IMR-90 (cell line): ENCODE measurements around the gene ZBP1. TPM values are rescaled to one million over a fixed set of nuclear protein-coding genes. Genes with fewer than 3 reads are reported as not detected.

Experiments
- ATAC-seq: fragments of 200-7000 bp; cut with Tn5 transposase; 2 replicates; pipeline ENCODE4 v1.9.1; 2020; ENCODE audit warnings: low read depth, mild to moderate bottlenecking, moderate library complexity
- BruUV-seq: library from RNA; stranded (reverse); fragments of 400-500 nt; replicated peaks from 2 replicates; lab custom pipeline; 2021; lab: Mats Ljungman, UMichigan
- CTCF ChIA-PET: fragments of 300-600 bp; formaldehyde crosslinking; extraction: SDS; loops from one replicate; lab custom pipeline; 2021; ENCODE audit warnings: antibody characterized with exemption; lab: Yijun Ruan, JAX
- POLR2A ChIA-PET: fragments of 300-600 bp; sonication (Branson Sonifier 250); formaldehyde crosslinking; loops from one replicate; lab custom pipeline; 2022; ENCODE audit warnings: antibody characterized with exemption; ENCODE audit not compliant: unreplicated experiment; lab: Charles Lee
- DNase-seq: peaks from one replicate; pipeline ENCODE4 v3.0.0; 2013
- H2AFZ ChIP-seq: replicated peaks from 2 replicates; pipeline ENCODE3; 2013; ENCODE audit warnings: low read length, mild to moderate bottlenecking; ENCODE audit not compliant: poor library complexity
- H2AK5ac ChIP-seq: 2 replicates; pipeline ENCODE4 v1.6.1; 2013; ENCODE audit warnings: low read depth, low read length, inconsistent platforms
- H2AK9ac ChIP-seq: replicated peaks from 2 replicates; pipeline ENCODE3; 2013; ENCODE audit warnings: mild to moderate bottlenecking, low read depth, low read length, moderate library complexity; ENCODE audit not compliant: poor library complexity
- H2BK120ac ChIP-seq: 2 replicates; pipeline ENCODE4 v1.6.1; 2013; ENCODE audit warnings: low read depth, low read length, inconsistent platforms
- H2BK15ac ChIP-seq: 3 replicates; pipeline ENCODE4 v1.6.1; 2013; ENCODE audit warnings: low read depth, low read length, inconsistent platforms
- H2BK20ac ChIP-seq: 2 replicates; pipeline ENCODE4 v1.6.1; 2013; ENCODE audit warnings: low read depth, mild to moderate bottlenecking, inconsistent platforms, low read length, moderate library complexity
- H2BK5ac ChIP-seq: 2 replicates; pipeline ENCODE4 v1.6.1; 2013; ENCODE audit warnings: mild to moderate bottlenecking, low read depth, low read length, inconsistent platforms; ENCODE audit not compliant: poor library complexity, severe bottlenecking
- H3K14ac ChIP-seq: replicated peaks from 2 replicates; pipeline ENCODE4 v1.6.1; 2013; ENCODE audit warnings: low read depth, low read length, inconsistent platforms
- H3K18ac ChIP-seq: 2 replicates; pipeline ENCODE4 v1.6.1; 2013; ENCODE audit warnings: low read depth, low read length, control low read depth
- H3K23ac ChIP-seq: 2 replicates; pipeline ENCODE4 v1.6.1; 2013; ENCODE audit warnings: low read depth, low read length, inconsistent platforms
- H3K27ac ChIP-seq: 2 replicates; pipeline ENCODE4 v1.5.1; 2013; ENCODE audit warnings: mild to moderate bottlenecking, control low read depth, low read length; ENCODE audit not compliant: insufficient read depth
- H3K27me3 ChIP-seq: 2 replicates; pipeline ENCODE4 v1.6.1; 2013; ENCODE audit warnings: low read length; ENCODE audit not compliant: control insufficient read depth, insufficient read depth
- H3K36me3 ChIP-seq: 2 replicates; pipeline ENCODE4 v1.6.1; 2013; ENCODE audit warnings: low read length, mixed read lengths; ENCODE audit not compliant: control insufficient read depth, insufficient read depth
- H3K4ac ChIP-seq: 2 replicates; pipeline ENCODE4 v1.6.1; 2013; ENCODE audit warnings: low read depth, low read length, inconsistent platforms
- H3K4me1 ChIP-seq: 2 replicates; pipeline ENCODE4 v1.6.1; 2013; ENCODE audit warnings: low read length, mixed read lengths; ENCODE audit not compliant: control insufficient read depth, insufficient read depth
- H3K4me2 ChIP-seq: 2 replicates; pipeline ENCODE4 v1.6.1; 2013; ENCODE audit warnings: low read depth, mild to moderate bottlenecking, control low read depth, low read length, moderate library complexity
- H3K4me3 ChIP-seq: 2 replicates; pipeline ENCODE4 v1.5.1; 2013; ENCODE audit warnings: low read depth, mild to moderate bottlenecking, control low read depth, low read length, moderate library complexity; ENCODE audit not compliant: insufficient read depth
- H3K56ac ChIP-seq: 2 replicates; pipeline ENCODE4 v1.6.1; 2013; ENCODE audit warnings: low read length, inconsistent platforms; ENCODE audit not compliant: insufficient read depth; ENCODE audit errors: extremely low read depth
- H3K79me1 ChIP-seq, 2 experiments: 2 replicates each; pipeline ENCODE4 v1.6.1; 2013; ENCODE audit warnings: low read length in 2 of 2, inconsistent platforms in 1 of 2, low read depth in 1 of 2
- H3K9ac ChIP-seq: 2 replicates; pipeline ENCODE4 v1.6.1; 2013; ENCODE audit warnings: low read depth, low read length, control low read depth
- H3K9me1 ChIP-seq: 2 replicates; pipeline ENCODE4 v1.6.1; 2013; ENCODE audit warnings: low read length, inconsistent platforms; ENCODE audit not compliant: insufficient read depth
- H3K9me3 ChIP-seq: 2 replicates; pipeline ENCODE4 v1.6.1; 2013; ENCODE audit warnings: low read length; ENCODE audit not compliant: control insufficient read depth, insufficient read depth
- H4K20me1 ChIP-seq: 2 replicates; pipeline ENCODE4 v1.6.1; 2013; ENCODE audit warnings: low read length, inconsistent platforms; ENCODE audit not compliant: insufficient read depth
- H4K5ac ChIP-seq: 2 replicates; pipeline ENCODE4 v1.6.1; 2013; ENCODE audit warnings: mild to moderate bottlenecking, low read depth, low read length, control low read depth
- H4K8ac ChIP-seq, 2 experiments: 2 replicates each; pipeline ENCODE4 v1.6.1; 2013; ENCODE audit warnings: low read depth in 2 of 2, low read length in 2 of 2, control low read depth in 1 of 2, inconsistent platforms in 1 of 2
- H4K91ac ChIP-seq: 2 replicates; pipeline ENCODE4 v1.6.1; 2013; ENCODE audit warnings: low read depth, low read length, inconsistent platforms; ENCODE audit not compliant: insufficient read depth
- BHLHE40 ChIP-seq: fragments of 150-350 bp; IDR thresholded peaks from 2 replicates; pipeline ENCODE4 v1.6.1; 2016; ENCODE audit warnings: mild to moderate bottlenecking, low read depth, low read length
- CEBPB ChIP-seq: IDR thresholded peaks from 2 replicates; pipeline ENCODE4 v1.6.1; 2012; ENCODE audit warnings: low read depth, low read length, improper control_type of control experiment
- CHD1 ChIP-seq: IDR thresholded peaks from 2 replicates; pipeline ENCODE4 v1.6.1; 2012; ENCODE audit warnings: low read depth, low read length, improper control_type of control experiment
- FOS ChIP-seq: fragments of 150-350 bp; IDR thresholded peaks from 2 replicates; pipeline ENCODE4 v1.6.1; 2016; ENCODE audit warnings: low read depth, low read length
- MAFK ChIP-seq: IDR thresholded peaks from 2 replicates; pipeline ENCODE4 v1.6.1; 2012; ENCODE audit warnings: low read depth, low read length, improper control_type of control experiment
- MAZ ChIP-seq: IDR thresholded peaks from 2 replicates; pipeline ENCODE4 v1.6.1; 2012; ENCODE audit warnings: low read depth, mild to moderate bottlenecking, low read length, improper control_type of control experiment, moderate library complexity, borderline replicate concordance
- MXI1 ChIP-seq: IDR thresholded peaks from 2 replicates; pipeline ENCODE4 v1.6.1; 2012; ENCODE audit warnings: low read depth, mild to moderate bottlenecking, low read length, moderate library complexity, borderline replicate concordance
- RAD21 ChIP-seq: IDR thresholded peaks from 2 replicates; pipeline ENCODE4 v1.6.1; 2012; ENCODE audit warnings: low read length, improper control_type of control experiment
- RFX5 ChIP-seq: IDR thresholded peaks from 2 replicates; pipeline ENCODE4 v1.8.0; 2012; ENCODE audit warnings: low read depth, mild to moderate bottlenecking, low read length, moderate library complexity
- SMC3 ChIP-seq: fragments of 150-350 bp; IDR thresholded peaks from 2 replicates; pipeline ENCODE4 v1.6.1; 2016; ENCODE audit warnings: low read depth, mild to moderate bottlenecking, antibody characterized with exemption, low read length, moderate library complexity
- WGBS, 2 experiments: methylation state at CpG; one replicate each; pipeline versions ENCODE4 v1.1.5 to v1.1.7; 2013; ENCODE audit warnings: missing lambda C conversion rate in 2 of 2; ENCODE audit not compliant: insufficient read length in 1 of 2; ENCODE audit errors: extremely low coverage in 2 of 2; 5-methylcytosine and 5-hydroxymethylcytosine counted together
- dilution Hi-C: fragments of 300-500 bp; cut with HindIII; formaldehyde crosslinking; loops from one replicate; pipeline ENCODE4 v1.14.3; 2018; ENCODE audit warnings: low sequenced_read_pairs; ENCODE audit not compliant: unreplicated experiment
- in situ Hi-C: fragments of 300-500 bp; cut with MboI; formaldehyde crosslinking; loops from 3 replicates; pipeline ENCODE4 v1.14.3; 2019; ENCODE audit warnings: low sequenced_read_pairs, inconsistent platforms, mixed read lengths
- intact Hi-C: fragments of 100-400 bp; cut with micrococcal nuclease; formaldehyde crosslinking; loops from 2 replicates; pipeline ENCODE4 v1.10.0; 2022
- polyA plus RNA-seq, 3 experiments: library from polyadenylated mRNA; depleted of rRNA; stranded (reverse); fragments of >200 nt; gene quantifications; 2 replicates each; pipeline ENCODE4 v1.2.3, GENCODE V29; 2012; ENCODE audit warnings: low replicate concordance in 1 of 3
- total RNA-seq: library from RNA; depleted of rRNA; stranded (reverse); fragments of >200 nt; gene quantifications from 2 replicates; pipeline ENCODE4 v1.2.3, GENCODE V29; 2012
- TF ChIP-seq, protein P1 (sequence below): conservative IDR thresholded peaks from 2 replicates; pipeline ENCODE4 v1.5.1; 2012; ENCODE audit warnings: mild to moderate bottlenecking, low read depth, low read length, improper control_type of control experiment

Gene ZBP1
- total and polyA plus RNA-seq, 2 of the 4 experiments (the other 2 are of a cell fraction): not detected

DNA sequence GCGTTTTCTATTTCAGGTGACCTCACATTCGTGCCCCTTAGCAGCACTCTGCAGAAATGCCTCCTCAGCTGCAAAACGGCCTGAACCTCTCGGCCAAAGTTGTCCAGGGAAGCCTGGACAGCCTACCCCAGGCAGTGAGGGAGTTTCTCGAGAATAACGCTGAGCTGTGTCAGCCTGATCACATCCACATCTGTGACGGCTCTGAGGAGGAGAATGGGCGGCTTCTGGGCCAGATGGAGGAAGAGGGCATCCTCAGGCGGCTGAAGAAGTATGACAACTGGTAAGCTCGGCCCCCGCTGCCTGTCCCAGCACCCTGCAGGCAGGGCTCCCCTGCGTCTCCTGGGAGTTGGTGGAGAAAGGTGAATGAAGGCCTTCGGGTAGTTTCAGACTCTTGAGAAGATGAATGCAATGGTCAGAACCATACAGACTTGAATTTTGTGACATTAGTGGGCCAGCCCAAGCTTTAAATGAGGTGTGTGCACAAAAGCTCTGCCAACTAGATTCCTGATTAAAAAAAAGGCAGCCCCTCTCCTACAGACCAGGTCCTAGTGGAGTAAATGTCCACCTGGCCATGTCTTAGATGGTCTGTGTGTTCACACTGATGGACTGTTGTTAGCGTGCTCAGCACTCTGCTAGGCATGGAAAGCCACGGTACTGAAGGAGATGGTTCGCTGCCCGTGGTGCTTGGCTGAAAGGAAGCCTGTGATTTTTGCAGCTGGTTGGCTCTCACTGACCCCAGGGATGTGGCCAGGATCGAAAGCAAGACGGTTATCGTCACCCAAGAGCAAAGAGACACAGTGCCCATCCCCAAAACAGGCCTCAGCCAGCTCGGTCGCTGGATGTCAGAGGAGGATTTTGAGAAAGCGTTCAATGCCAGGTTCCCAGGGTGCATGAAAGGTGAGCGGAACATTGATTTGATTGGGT, 58.6 kb downstream of the ZBP1 start (continued):
- TF ChIP-seq MAZ: no peak

DNA sequence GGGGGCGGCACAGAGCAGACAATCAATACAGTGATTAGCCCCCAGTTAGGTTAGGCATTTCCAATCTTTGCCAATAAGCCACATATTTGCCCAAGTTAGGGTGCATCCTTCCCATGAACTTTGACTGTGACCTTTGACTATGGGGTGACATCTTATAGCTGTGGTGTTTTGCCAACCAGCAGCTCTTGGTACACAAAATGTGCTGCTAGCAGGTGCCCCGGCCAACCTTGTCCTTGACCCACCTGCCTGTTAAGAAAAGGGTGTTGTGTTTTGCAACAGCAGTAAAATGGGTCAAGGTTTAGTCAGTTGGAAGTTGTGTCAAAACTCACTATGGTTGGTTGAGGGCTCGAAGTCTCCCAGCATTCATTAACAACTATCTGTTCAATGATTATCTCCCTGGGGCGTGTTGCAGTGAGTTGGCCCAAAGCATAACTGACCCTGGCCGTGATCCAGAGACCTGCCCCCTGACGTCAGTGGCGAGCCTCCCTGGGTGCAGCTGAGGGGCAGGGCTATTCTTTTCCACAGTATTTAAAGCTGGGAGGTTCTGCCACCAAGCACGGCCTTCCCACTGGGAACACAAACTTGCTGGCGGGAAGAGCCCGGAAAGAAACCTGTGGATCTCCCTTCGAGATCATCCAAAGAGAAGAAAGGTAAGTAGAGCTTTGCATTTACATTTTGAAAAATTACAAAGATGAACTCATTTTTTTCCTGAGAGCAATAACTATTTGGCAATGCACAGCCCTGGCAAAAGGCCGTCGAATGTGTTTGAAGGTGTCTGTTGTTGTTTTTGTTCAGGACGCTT, 59.5 kb downstream of the ZBP1 start, which contains the start of gene PCK1:
TSS of gene PCK1 (plus strand) at position 557 of the 802 bp plus-strand sequence. CDS start 302 bp downstream, outside the sequence.
- H3K79me1 ChIP-seq: no peaks in the 10 kb centered on the region
- peak within 1 kb of the TSS; percentile 34 for H2AK9ac ChIP-seq
- no peak within 1 kb of the TSS for H3K9ac ChIP-seq
- POLR2A ChIA-PET: no interaction called here
- no peaks in the 10 kb centered on the region for H4K20me1 ChIP-seq
- BruUV-seq: no TSS peak
- DNase-seq (peak; percentile 1), ATAC-seq (no peak)
- H2BK20ac ChIP-seq: no peak within 1 kb of the TSS
- in situ Hi-C loops: no loop called here
- H3K4me2 ChIP-seq: no peak within 1 kb of the TSS
- H4K8ac ChIP-seq: no peak within 1 kb of the TSS
- no peaks in the 10 kb centered on the region for H3K4me1 ChIP-seq
- H2BK5ac ChIP-seq: no peak within 1 kb of the TSS
- H2AFZ ChIP-seq: no peak within 1 kb of the TSS
- H3K9me3 ChIP-seq: no peaks in the 10 kb centered on the region
- no peak within 1 kb of the TSS for H3K4ac ChIP-seq
- no peak within 1 kb of the TSS for H4K91ac ChIP-seq
- H2AK5ac ChIP-seq: no peak within 1 kb of the TSS
- no peak within 1 kb of the TSS for H4K5ac ChIP-seq
- dilution Hi-C loops: no loop called here
- TF ChIP-seq, protein P1, sequence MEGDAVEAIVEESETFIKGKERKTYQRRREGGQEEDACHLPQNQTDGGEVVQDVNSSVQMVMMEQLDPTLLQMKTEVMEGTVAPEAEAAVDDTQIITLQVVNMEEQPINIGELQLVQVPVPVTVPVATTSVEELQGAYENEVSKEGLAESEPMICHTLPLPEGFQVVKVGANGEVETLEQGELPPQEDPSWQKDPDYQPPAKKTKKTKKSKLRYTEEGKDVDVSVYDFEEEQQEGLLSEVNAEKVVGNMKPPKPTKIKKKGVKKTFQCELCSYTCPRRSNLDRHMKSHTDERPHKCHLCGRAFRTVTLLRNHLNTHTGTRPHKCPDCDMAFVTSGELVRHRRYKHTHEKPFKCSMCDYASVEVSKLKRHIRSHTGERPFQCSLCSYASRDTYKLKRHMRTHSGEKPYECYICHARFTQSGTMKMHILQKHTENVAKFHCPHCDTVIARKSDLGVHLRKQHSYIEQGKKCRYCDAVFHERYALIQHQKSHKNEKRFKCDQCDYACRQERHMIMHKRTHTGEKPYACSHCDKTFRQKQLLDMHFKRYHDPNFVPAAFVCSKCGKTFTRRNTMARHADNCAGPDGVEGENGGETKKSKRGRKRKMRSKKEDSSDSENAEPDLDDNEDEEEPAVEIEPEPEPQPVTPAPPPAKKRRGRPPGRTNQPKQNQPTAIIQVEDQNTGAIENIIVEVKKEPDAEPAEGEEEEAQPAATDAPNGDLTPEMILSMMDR: no peak
- TF ChIP-seq RFX5: no peak
- TF ChIP-seq FOS: no peak
- TF ChIP-seq CHD1: no peak
- TF ChIP-seq BHLHE40: no peak
- no peak for TF ChIP-seq RAD21
- no peak for TF ChIP-seq CEBPB
- TF ChIP-seq MAFK: no peak
- no peak for TF ChIP-seq SMC3
- no peak for TF ChIP-seq MAZ
- no peak for TF ChIP-seq MXI1
- peaks cover 7% of the 10 kb centered on the region for H3K27me3 ChIP-seq
- H3K4me3 ChIP-seq: no peak within 1 kb of the TSS
- no peaks in the 10 kb centered on the region for H3K36me3 ChIP-seq
- H3K18ac ChIP-seq: no peak within 1 kb of the TSS
- CTCF ChIA-PET: no interaction called here
- H3K56ac ChIP-seq: no peak within 1 kb of the TSS
- H2BK15ac ChIP-seq: no peak within 1 kb of the TSS
- H3K9me1 ChIP-seq: no peaks in the 10 kb centered on the region
- no peak within 1 kb of the TSS for H2BK120ac ChIP-seq
- intact Hi-C loops: no loop called here
- H3K14ac ChIP-seq: no peak within 1 kb of the TSS
- 40% methylated on average over 3 of the region's 14 CpGs; no CpG with 5 or more reads in 1 of the 2 experiments for WGBS, 2 experiments
- no peak within 1 kb of the TSS for H3K23ac ChIP-seq
- no peak within 1 kb of the TSS for H3K27ac ChIP-seq
